ENCODE data around the gene FLT3LG. TPM values are rescaled to one million over a fixed set of nuclear protein-coding genes. Genes with fewer than 3 reads are reported as not detected.
"Not testable (repeated sequence)": the region's sequence is repeated elsewhere in the genome, so short reads cannot be mapped to it uniquely, and the experiment has no call there.

Gene FLT3LG
- total RNA-seq, 1 donor from 2014 or later, result 1.4 TPM

- Mint-ChIP-seq H3K27ac (ENCODE audit: unreplicated experiment) (no peak overlapping the region), H3K4me3 (ENCODE audit: unreplicated experiment) (peak overlapping the region; percentile 82), H3K9me3 (ENCODE audit: unreplicated experiment) (no peaks in the 10 kb centered on the region), H3K27me3 (ENCODE audit: unreplicated experiment) (peaks cover 43% of the 10 kb centered on the region), H3K36me3 (ENCODE audit: low read depth, unreplicated experiment) (peaks cover 16% of the 10 kb centered on the region), H3K4me1 (ENCODE audit: unreplicated experiment) (peaks cover 14% of the 10 kb centered on the region)
- TF ChIP-seq CTCF (IDR thresholded peaks at IDR 0.05; ENCODE audit: unreplicated experiment), result no peak
- DNase-seq (ENCODE audit: low spot score), result peak; percentile 99
Measured at GRCh38 chr19:49442771-49443365, 31.1 kb upstream of the FLT3LG start.

- peak overlapping the region; percentile 42 for H3K27ac Mint-ChIP-seq (ENCODE audit: unreplicated experiment)
- H3K4me3 Mint-ChIP-seq (ENCODE audit: unreplicated experiment), result peak overlapping the region; percentile 82
- peaks cover 15% of the 10 kb centered on the region for H3K4me1 Mint-ChIP-seq (ENCODE audit: unreplicated experiment)
- DNase-seq (ENCODE audit: low spot score), result peak; percentile 94
- peak; percentile 85 for TF ChIP-seq CTCF (IDR thresholded peaks at IDR 0.05; ENCODE audit: unreplicated experiment)
- no peaks in the 10 kb centered on the region for H3K9me3 Mint-ChIP-seq (ENCODE audit: unreplicated experiment)
- peaks cover 41% of the 10 kb centered on the region for H3K27me3 Mint-ChIP-seq (ENCODE audit: unreplicated experiment)
- peaks cover 21% of the 10 kb centered on the region for H3K36me3 Mint-ChIP-seq (ENCODE audit: low read depth, unreplicated experiment)
Measured at GRCh38 chr19:49443366-49444099, 30.5 kb upstream of the FLT3LG start.

- Mint-ChIP-seq H3K36me3 (ENCODE audit: low read depth, unreplicated experiment) (peaks cover 24% of the 10 kb centered on the region), H3K4me3 (ENCODE audit: unreplicated experiment) (peak overlapping the region; percentile 67), H3K27me3 (ENCODE audit: unreplicated experiment) (peaks cover 36% of the 10 kb centered on the region), H3K27ac (ENCODE audit: unreplicated experiment) (peak overlapping the region; percentile 42), H3K4me1 (ENCODE audit: unreplicated experiment) (peaks cover 17% of the 10 kb centered on the region)
- DNase-seq (ENCODE audit: low spot score); H3K9me3 Mint-ChIP-seq (ENCODE audit: unreplicated experiment): not testable (repeated sequence)
Measured at GRCh38 chr19:49444100-49444700, 29.8 kb upstream of the FLT3LG start.

DNA sequence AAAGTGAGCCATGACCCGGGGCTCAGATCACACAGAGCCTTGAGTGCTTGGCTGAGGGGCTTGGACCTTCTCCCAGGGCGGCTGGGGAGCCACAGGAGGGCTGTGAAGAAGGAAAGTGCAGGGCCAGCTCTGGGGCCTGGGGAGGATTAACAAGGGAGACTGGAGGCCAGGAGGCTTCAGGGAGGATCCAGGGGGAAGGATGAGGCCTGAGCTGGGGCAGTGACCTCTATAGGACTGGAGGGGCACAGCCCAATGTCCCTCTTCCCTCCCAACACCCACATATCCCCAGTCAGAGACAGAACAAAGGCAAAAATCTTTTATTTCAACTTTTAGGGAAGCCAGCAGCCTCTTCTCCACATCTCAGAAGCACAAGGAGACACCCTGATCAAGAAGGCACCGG lies 28.0 kb upstream of the FLT3LG start:
- Mint-ChIP-seq H3K9me3 (ENCODE audit: unreplicated experiment) (no peaks in the 10 kb centered on the region), H3K4me1 (ENCODE audit: unreplicated experiment) (peaks cover 20% of the 10 kb centered on the region), H3K36me3 (ENCODE audit: low read depth, unreplicated experiment) (peaks cover 33% of the 10 kb centered on the region), H3K27me3 (ENCODE audit: unreplicated experiment) (peaks cover 27% of the 10 kb centered on the region), H3K4me3 (ENCODE audit: unreplicated experiment) (peak overlapping the region; percentile 48), H3K27ac (ENCODE audit: unreplicated experiment) (no peak overlapping the region)
- no peak for TF ChIP-seq CTCF (IDR thresholded peaks at IDR 0.05; ENCODE audit: unreplicated experiment)
- DNase-seq (ENCODE audit: low spot score), result no peak

DNA sequence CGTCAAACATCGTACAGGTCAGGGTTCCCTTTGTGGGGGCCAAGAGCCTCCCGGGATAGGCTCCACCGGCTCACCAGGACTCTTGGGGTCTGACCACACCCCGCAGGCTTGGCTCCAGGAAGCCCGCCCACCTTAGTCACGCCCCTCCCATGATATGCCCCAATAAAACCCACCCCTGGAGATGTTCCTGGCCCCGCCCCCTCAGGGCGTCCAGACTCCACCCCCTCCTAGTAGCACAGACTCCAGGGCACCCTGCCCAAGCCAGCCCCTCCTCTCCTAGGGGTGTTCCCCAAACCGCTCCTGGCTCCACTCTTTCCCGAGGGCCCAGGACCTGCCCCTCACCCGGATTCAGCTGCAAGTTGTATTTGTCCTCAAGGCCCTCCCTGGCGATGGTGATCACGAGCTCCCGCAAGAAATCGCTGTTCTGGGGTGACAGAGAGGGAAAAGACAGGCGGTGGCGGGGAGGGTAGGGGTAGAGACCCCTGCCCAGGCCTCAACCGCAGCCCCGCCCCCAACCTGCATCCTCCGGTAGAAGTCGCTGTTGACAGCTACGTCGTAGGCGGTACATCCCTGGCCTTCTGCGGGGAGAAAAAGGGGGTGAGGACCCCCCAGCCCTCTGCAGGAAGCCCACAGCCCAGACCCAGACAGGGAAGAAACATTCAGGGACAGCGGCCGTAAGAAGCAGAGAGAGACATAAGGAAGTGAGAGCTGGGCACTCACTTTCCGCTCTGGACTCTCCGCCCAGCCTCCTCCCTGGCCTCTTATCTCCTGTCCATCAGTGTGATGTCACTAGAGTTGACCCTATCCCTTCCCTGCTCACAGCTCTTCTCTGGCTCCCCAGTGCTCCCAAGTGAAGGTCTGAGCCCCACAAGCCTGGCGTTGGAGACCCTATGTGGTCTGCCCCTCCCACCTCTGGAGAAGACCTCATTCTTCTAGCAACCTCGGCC lies 26.3 kb upstream of the FLT3LG start:
- no peak for TF ChIP-seq CTCF (IDR thresholded peaks at IDR 0.05; ENCODE audit: unreplicated experiment)
- Mint-ChIP-seq H3K27ac (ENCODE audit: unreplicated experiment) (peak overlapping the region; percentile 3), H3K36me3 (ENCODE audit: low read depth, unreplicated experiment) (peaks cover 30% of the 10 kb centered on the region), H3K4me3 (ENCODE audit: unreplicated experiment) (peak overlapping the region; percentile 85), H3K27me3 (ENCODE audit: unreplicated experiment) (peaks cover 22% of the 10 kb centered on the region), H3K9me3 (ENCODE audit: unreplicated experiment) (no peaks in the 10 kb centered on the region), H3K4me1 (ENCODE audit: unreplicated experiment) (peaks cover 21% of the 10 kb centered on the region)
- DNase-seq (ENCODE audit: low spot score), result no peak

Data from endothelial cell (in vitro differentiated cells).